Right lobe of liver (tissue), 6 donors: ENCODE measurements around the gene CA7. TPM values are rescaled to one million over a fixed set of nuclear protein-coding genes. Genes with fewer than 3 reads are reported as not detected.

Experiments used
- ATAC-seq, 4 donors: fragments of 200-7000 bp; cut with Tn5 transposase; one replicate each; pipeline ENCODE4 v1.9.1; 2020; ENCODE audit warnings: mild to moderate bottlenecking in 4 of 4, moderate library complexity in 4 of 4
- DNase-seq, 3 donors: peaks; one replicate each; pipeline ENCODE4 v3.0.0-alpha.2; 2020
- H3K27ac ChIP-seq, 3 donors: fragments of 200-600 bp; one replicate each; pipeline ENCODE4 v1.8.0; 2022
- H3K27me3 ChIP-seq, 2 donors: fragments of 200-600 bp; one replicate each; pipeline ENCODE4 v1.8.0; 2022
- H3K36me3 ChIP-seq, 4 donors: fragments of 200-600 bp; sonication (generic) in 1 of 4; one replicate each; pipeline versions ENCODE4 v1.5.1 to v1.8.0; 2017 to 2022; ENCODE audit warnings: control low read depth in 1 of 4
- H3K4me1 ChIP-seq, 4 donors: fragments of 200-600 bp; sonication (generic) in 1 of 4; one replicate each; pipeline versions ENCODE4 v1.5.1 to v1.8.0; 2017 to 2022; ENCODE audit warnings: control low read depth in 1 of 4
- H3K4me3 ChIP-seq, 3 donors: fragments of 200-600 bp; one replicate each; pipeline ENCODE4 v1.8.0; 2022
- H3K9me3 ChIP-seq, 4 donors: fragments of 200-600 bp; sonication (generic) in 1 of 4; one replicate each; pipeline versions ENCODE4 v1.5.1 to v1.8.0; 2017 to 2022; ENCODE audit warnings: control low read depth in 1 of 4
- POLR2A ChIP-seq: fragments of 450-650 bp; IDR thresholded peaks from one replicate; pipeline ENCODE4 v1.6.1; 2017; ENCODE audit warnings: antibody characterized with exemption, mild to moderate bottlenecking
- WGBS: methylation state at CpG from one replicate; pipeline ENCODE4 v1.1.6; 2018; ENCODE audit warnings: low coverage, low lambda C conversion rate; ENCODE audit not compliant: insufficient coverage; ENCODE audit errors: missing lambda C conversion rate; 5-methylcytosine and 5-hydroxymethylcytosine counted together
- intact Hi-C, 2 donors: fragments of 100-400 bp; cut with DNase I; formaldehyde crosslinking; loops; one replicate each; pipeline versions ENCODE4 v1.11.2 to v1.14.1; 2022
- total RNA-seq, 6 experiments: library from RNA; depleted of rRNA in 2 of 6; stranded (reverse); fragments of >200 nt in 2 of 6; fragmentation: NEBNext Ultra II Directional in 3 of 6; extraction: Animal tissue kit (Norgen Biotek cat#: 25700) in 3 of 6; gene quantifications; one replicate each; pipeline versions ENCODE4 v1.1.0 to v1.2.4, GENCODE V29; 2016 to 2023
- TF ChIP-seq, protein P1 (sequence below), 4 donors: fragments of 200-600 bp in 3 of 4; fragments of 450-650 bp in 1 of 4; IDR thresholded peaks; one replicate each; pipeline versions ENCODE4 v1.5.1 to v1.8.0; 2016 to 2022; ENCODE audit warnings: antibody characterized with exemption in 4 of 4, mild to moderate bottlenecking in 2 of 4
- donor health status: DM: no; HTN: yes; CAD: no.
- donor health status: DM: no; HTN: no; CAD: no.
- donor health status: DM: no; HTN: no; CAD: no.
- donor health status: DM: no; HTN: yes; CAD: no.
- donor health status: DM: no; HTN: yes; CAD: no.

The CA7 gene
- total RNA-seq, 6 experiments from 2014 or later, result not detected

DNA sequence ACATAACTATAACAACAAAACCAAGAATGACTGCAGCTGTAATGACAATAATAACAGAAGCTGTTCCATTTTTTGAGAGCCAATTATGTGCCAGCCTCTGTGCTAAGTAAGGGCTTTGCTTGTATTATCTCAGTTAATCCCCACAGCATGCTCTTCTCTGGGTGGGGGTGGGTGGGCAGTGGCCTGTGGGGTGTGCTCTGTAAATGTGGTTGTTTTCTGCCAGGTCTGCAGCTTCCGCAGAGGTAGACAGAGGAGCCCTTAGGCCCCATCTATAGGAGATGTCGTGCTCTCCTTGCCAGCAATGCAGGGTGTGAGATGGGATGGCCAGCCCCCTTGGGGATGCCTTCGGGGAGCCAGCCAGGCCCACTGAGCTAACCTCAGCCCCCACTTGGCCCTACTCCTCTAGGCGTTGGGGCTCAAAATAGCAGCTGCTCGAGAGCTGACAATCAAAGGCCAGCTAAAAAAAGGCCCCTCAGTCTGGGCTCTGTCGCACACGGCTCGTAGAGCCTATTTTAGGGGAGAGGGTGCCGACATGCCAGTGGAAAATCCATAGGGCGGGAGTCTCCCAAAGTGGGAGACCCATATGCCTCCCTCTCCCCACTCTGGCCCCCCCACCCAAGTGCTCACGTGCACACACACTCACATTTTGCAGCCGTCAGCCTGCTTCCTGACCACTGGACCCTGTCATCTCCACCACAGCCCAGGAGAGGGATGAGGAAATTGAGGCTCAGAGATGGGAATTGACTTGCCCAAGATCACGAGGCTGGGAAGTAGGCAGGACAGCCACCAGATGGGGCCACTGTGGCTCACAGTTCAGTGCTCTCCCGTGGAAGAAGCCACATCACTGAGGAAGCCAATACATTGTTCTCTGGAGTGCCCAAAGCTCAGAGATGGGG, 58.7 kb downstream of the CA7 start:
- peak in 2 of 3 donors; percentile 14 to 26 for DNase-seq
- WGBS, result 100% methylated on average over 1 of the region's 14 CpGs
- no peaks in the 10 kb centered on the region for H3K36me3 ChIP-seq
- no peaks in the 10 kb centered on the region for H3K27me3 ChIP-seq
- no peak overlapping the region for H3K27ac ChIP-seq
- no peak for TF ChIP-seq POLR2A
- TF ChIP-seq, protein P1, sequence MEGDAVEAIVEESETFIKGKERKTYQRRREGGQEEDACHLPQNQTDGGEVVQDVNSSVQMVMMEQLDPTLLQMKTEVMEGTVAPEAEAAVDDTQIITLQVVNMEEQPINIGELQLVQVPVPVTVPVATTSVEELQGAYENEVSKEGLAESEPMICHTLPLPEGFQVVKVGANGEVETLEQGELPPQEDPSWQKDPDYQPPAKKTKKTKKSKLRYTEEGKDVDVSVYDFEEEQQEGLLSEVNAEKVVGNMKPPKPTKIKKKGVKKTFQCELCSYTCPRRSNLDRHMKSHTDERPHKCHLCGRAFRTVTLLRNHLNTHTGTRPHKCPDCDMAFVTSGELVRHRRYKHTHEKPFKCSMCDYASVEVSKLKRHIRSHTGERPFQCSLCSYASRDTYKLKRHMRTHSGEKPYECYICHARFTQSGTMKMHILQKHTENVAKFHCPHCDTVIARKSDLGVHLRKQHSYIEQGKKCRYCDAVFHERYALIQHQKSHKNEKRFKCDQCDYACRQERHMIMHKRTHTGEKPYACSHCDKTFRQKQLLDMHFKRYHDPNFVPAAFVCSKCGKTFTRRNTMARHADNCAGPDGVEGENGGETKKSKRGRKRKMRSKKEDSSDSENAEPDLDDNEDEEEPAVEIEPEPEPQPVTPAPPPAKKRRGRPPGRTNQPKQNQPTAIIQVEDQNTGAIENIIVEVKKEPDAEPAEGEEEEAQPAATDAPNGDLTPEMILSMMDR (IDR thresholded peaks at IDR 0.05), result no peak
- ATAC-seq, result no peak
- H3K9me3 ChIP-seq, result no peaks in the 10 kb centered on the region
- H3K4me3 ChIP-seq, result no peak overlapping the region
- H3K4me1 ChIP-seq, result peaks cover 0 to 19% (median 8%) of the 10 kb centered on the region in 4 donors
- intact Hi-C loops, result no loop called here

Other genes with a start within 250 kb of the CA7 start
- 1 to 10 TPM; 1.6 to 9.6 (median 5.4) TPM for gene CMTM3, start 239.7 kb upstream of the CA7 start, total RNA-seq
- gene CMTM4, start 147.7 kb upstream of the CA7 start, total RNA-seq, result 10 to 100 TPM in 2 of 6 experiments, 1 to 10 TPM in 4; 5.1 to 14.8 (median 8.0) TPM
- gene DYNC1LI2, start 92.8 kb upstream of the CA7 start, total RNA-seq, result 10 to 100 TPM; 30.5 to 44.1 (median 37.9) TPM
- gene TERB1, start 42.8 kb upstream of the CA7 start, total RNA-seq, result not detected
- 10 to 100 TPM; 16.4 to 22.7 (median 20.2) TPM for gene NAE1, start 13.4 kb upstream of the CA7 start, total RNA-seq
- gene PDP2, start 36.1 kb downstream of the CA7 start, total RNA-seq, result 10 to 100 TPM in 3 of 6 experiments, 1 to 10 TPM in 3; 5.1 to 15.5 (median 10.8) TPM
- under 1 TPM in 4 of 6 experiments, not detected in 2; 0.07 to 0.47 (median 0.22) TPM for gene CDH16, start 74.5 kb downstream of the CA7 start, total RNA-seq
- 1 to 10 TPM in 3 of 6 experiments, under 1 TPM in 2, not detected in 1; 0.51 to 7.7 (median 3.0) TPM for gene RRAD, start 81.1 kb downstream of the CA7 start, total RNA-seq
- 100 to 1,000 TPM in 2 of 6 experiments, 10 to 100 TPM in 4; 40.6 to 111 (median 47.4) TPM for gene CIAO2B, start 90.0 kb downstream of the CA7 start, total RNA-seq
- 100 to 1,000 TPM; 226 to 357 (median 263) TPM for gene CES2, start 91.1 kb downstream of the CA7 start, total RNA-seq
- gene CES3, start 116.9 kb downstream of the CA7 start, total RNA-seq, result 10 to 100 TPM; 19.1 to 82.4 (median 35.9) TPM
- gene CES4A, start 144.2 kb downstream of the CA7 start, total RNA-seq, result 10 to 100 TPM in 4 of 6 experiments, 1 to 10 TPM in 2; 5.2 to 54.7 (median 15.3) TPM
- gene CBFB, start 184.7 kb downstream of the CA7 start, total RNA-seq, result 10 to 100 TPM in 5 of 6 experiments, 1 to 10 TPM in 1; 7.9 to 23.3 (median 18.9) TPM